Activated CD8-positive, alpha-beta memory T cell treated with anti-CD3 and anti-CD28 coated beads, Interleukin-2, amount 50 U/mL, for 1 hour (primary cell): ENCODE results near the gene SGPP2.

Source experiments
- DNase-seq: peaks from one replicate; pipeline ENCODE4 v3.0.0-alpha.2; 2020; ENCODE audit errors: extremely low read depth

The SGPP2 gene

GRCh38 chr2:222525811-222526210 lies 101.5 kb downstream of the SGPP2 start:
- DNase-seq, result no peak

GRCh38 chr2:222526480-222527277 lies 102.3 kb downstream of the SGPP2 start:
- no peak for DNase-seq

GRCh38 chr2:222532315-222532714 lies 108.0 kb downstream of the SGPP2 start:
- DNase-seq, result no peak

DNA sequence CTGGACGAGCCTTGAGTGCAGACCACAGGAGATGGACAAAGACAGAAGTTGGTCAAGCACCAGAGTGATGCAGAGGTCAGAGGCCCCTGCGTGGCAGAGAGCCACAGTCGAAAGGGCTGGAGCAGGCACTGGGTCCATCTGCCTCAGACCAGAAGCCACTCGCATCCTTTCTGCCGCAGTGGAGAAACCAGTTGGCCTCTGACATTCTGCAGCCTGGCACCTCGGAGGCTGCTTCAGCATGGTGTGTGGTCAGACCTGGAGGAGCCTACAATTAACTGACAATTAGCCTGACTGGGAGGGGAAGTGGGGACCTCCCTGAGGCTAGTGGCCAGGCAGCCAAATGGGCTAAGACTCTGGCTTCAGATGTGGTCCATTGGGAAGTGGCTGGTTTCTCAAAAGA lies 111.1 kb downstream of the SGPP2 start:
- no peak for DNase-seq

GRCh38 chr2:222538535-222538934 lies 114.2 kb downstream of the SGPP2 start:
- DNase-seq, result no peak

DNA sequence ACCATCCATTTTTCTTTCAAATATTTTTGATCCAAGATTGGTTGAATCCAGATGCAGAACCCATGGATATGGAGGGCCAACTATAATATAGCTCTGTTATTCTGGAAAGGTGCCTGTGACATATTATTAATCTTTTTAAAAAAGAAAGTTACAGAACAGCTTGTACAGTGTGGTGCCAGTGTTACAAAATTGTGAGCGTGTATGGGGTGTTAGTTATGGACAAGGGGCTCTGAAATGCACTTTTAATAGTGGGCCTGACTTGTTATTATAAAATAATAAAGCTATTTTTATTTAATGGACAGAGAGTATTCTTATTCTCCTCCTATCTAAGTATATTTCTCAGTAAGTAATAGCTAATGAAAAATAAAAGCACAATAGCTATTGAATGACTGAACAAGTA lies 120.3 kb downstream of the SGPP2 start:
- no peak for DNase-seq

DNA sequence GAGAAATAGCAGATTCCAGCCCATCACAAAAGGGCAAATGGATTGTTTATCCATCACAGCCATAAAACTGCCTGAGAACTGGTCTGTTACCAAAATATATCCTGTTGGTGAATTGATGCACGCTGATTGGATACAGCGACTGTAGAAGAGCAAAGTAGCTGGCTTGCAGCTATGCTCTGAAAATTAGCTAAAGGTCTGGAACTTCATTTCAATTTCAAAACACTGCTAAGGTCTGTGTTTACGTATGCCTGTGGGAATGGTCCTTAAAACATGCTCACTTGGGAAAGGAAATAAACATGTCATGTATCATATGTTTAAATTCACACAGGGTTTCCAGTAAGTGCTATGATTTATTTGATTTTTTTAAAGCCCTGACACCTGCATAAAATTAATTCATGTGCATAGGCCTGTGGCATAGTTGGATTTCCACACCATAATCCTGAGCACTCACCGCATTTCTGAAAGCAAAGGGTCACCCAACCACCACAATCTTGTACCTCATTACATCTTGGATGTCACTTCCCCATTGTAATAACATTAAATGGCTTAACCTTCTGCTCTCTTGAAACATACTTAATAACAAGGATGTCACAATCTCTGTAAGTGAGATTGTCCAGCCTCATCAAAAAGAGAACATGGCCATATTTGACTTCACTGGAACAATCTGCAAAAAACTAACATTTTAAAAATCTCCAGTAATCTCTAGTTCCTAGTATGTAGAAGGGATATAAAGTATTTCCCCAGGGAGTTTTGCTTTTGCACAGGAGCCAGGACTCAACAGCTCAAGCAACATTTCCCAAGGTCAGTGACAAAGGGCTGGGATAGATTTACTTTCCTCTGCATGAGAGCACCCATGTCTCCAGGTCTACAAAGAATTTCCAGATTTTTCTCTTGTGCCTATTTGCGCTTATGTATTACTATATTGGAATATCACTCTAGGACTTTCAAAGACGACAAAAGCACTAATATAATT lies 121.8 kb downstream of the SGPP2 start:
- no peak for DNase-seq

DNA sequence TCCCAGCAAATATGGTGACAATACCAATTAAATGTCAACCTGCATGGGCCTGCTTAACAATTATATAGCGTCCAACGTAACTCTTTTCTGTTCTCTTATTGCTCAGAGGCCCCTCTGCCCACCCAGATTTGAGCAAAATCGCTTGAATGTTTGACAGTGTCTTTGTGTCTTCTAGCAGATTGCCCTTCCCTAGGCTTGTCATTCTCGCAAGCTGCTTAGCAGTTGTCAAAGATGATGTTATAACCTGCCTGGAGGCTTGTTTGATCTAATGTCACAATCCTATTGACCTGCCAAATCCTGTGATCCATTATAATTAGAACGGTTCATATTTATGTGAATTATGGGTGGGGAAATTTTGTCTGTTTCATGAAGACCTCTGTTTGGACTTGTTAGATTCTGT lies 122.7 kb downstream of the SGPP2 start:
- no peak for DNase-seq

DNA sequence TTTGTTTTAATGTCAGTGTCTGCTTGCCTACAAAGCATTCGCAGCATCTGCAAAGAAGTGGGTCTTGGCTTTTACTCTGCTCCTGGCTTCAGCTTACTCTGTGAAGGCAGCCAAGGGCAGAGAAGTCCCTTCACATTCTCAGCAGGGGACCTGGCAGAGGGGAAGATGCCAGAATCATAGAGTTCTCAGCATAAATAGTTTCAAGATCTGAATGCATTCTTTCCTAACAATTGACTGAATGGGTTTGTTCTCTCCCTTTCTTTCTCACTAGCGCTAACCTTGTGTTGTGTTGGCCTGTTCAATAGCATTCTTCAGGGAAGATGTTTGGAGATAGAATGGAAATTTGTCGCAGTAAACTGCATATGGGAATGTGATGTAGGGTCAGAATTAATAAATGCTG lies 124.6 kb downstream of the SGPP2 start:
- no peak for DNase-seq

- DNase-seq, result no peak
Observed at GRCh38 chr2:222554517-222554916, 130.2 kb downstream of the SGPP2 start.

GRCh38 chr2:222561151-222561550 lies 136.8 kb downstream of the SGPP2 start:
- no peak for DNase-seq

DNA sequence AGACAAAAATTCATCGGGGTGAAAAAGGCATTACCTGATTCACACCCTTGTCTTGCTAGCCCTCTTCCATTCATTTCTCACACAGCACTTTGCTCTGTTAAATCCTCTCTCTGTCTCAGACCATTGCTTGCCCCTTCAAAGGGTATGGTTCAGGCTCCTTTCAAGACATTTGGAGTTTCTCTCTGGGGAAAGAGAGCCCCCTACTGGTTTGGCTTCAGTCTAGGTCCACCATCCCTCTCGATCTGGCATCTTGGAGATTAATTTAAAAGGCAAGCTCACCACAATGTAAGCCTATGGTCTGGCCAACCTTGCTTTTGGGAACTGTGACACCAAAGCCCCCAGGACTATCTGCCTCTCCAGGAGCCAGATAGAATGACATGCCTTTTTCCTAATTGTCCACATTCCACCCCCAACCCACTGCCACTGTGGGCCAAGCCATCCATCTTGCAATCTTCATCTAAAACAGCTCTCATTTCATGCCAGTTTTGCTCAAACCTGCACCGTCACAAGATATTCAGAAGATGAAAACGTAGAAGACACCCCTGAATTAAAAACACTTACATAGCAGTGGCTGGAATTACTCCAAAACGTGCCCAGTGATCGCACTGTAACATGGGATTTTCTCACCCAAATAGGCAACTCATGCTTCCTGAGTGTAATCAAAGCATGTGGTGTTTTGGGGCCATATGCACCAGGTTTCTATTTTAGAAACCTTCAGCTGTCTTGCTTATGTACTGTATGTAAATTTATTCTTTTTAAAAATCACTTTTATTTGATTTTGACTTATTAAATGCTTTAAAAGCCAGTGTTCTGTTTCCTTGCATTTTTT lies 137.7 kb downstream of the SGPP2 start:
- DNase-seq, result no peak

GRCh38 chr2:222563106-222563718 lies 138.9 kb downstream of the SGPP2 start:
- no peak for DNase-seq

DNA sequence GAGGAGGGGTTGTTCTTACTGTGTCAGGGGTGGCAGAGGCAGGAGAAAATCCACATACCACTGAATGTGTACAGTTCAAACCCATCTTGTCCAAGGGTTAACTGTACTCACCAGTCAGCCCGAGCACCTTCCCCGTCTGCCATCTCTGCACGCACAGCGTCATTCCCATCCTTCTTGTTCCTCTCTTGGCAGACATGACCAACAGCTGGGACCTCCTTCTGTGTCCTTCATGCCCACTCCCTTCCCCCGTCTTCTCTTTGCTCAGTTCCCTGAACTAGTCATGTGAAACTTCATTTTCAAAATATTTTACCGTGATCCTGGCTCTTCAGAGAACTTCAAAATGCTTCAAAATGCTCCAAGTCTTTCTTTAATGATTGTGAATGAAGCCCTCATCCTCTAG lies 139.6 kb downstream of the SGPP2 start:
- DNase-seq, result no peak

GRCh38 chr2:222566229-222566628 lies 141.9 kb downstream of the SGPP2 start:
- no peak for DNase-seq

GRCh38 chr2:222568865-222569264 lies 144.5 kb downstream of the SGPP2 start:
- DNase-seq, result no peak

- no peak for DNase-seq
Observed at GRCh38 chr2:222569826-222570225, 145.5 kb downstream of the SGPP2 start.

DNA sequence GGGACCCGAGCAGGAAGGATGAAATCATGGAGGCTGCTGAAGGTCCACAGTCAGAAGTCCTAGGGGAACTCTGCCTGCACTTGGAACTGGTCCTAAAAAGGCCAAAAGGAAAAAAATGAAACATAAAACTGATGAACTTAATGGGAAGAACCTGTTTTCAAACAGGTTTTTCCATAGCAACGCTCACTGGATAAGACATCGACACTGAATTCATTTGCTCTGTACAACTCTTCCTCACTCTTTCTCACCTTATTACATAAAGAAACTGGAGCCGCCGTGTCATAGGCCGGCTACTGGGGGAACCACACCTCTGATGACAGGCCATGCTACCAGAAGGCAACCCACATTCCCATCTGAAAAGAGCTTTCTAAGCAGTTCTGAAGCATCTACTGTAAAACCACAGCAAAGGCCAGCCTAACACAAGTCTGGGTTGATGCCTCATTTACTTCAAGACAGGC lies 147.9 kb downstream of the SGPP2 start:
- DNase-seq, result no peak

GRCh38 chr2:222572751-222573174 lies 148.4 kb downstream of the SGPP2 start:
- no peak for DNase-seq

- no peak for DNase-seq
Observed at GRCh38 chr2:222575618-222576017, 151.3 kb downstream of the SGPP2 start.
